SU-DHL-6 (cell line): Measurements from ENCODE around the gene MRPL41.

Experiments
- H2AFZ ChIP-seq: fragments of 200-600 bp; sonication (generic); 2 replicates; pipeline ENCODE4 v1.6.1; 2014; ENCODE audit warnings: low read depth, mild to moderate bottlenecking, moderate library complexity, mixed read lengths, antibody characterized with exemption, low read length; ENCODE audit not compliant: severe bottlenecking
- H3F3A ChIP-seq: fragments of 200-600 bp; shearing (Covaris generic); 2 replicates; pipeline ENCODE4 v1.6.0; 2016; ENCODE audit warnings: antibody characterized with exemption, mild to moderate bottlenecking; ENCODE audit not compliant: insufficient read depth
- H3K27ac ChIP-seq: fragments of 200-600 bp; sonication (generic); 2 replicates; pipeline ENCODE4 v1.5.1; 2016; ENCODE audit warnings: low read depth, mild to moderate bottlenecking, low read length, moderate library complexity, mixed read lengths
- H3K27me3 ChIP-seq: fragments of 200-600 bp; sonication (generic), shearing (Covaris generic); 2 replicates; pipeline ENCODE4 v1.6.0; 2014; ENCODE audit warnings: mild to moderate bottlenecking, low read length
- H3K36me3 ChIP-seq: fragments of 200-600 bp; sonication (generic); 2 replicates; pipeline ENCODE4 v1.6.1; 2014; ENCODE audit warnings: mild to moderate bottlenecking, low read length, mixed read lengths
- H3K4me2 ChIP-seq: fragments of 300-600, 200-600 bp; shearing (Covaris generic), sonication (generic); 2 replicates; pipeline ENCODE4 v1.6.0; 2014; ENCODE audit warnings: low read length, low read depth, mild to moderate bottlenecking; ENCODE audit not compliant: poor library complexity, severe bottlenecking
- H3K4me3 ChIP-seq: fragments of 200-600 bp; sonication (generic); 2 replicates; pipeline ENCODE4 v1.5.1; 2014; ENCODE audit warnings: antibody characterized with exemption, low read length, mild to moderate bottlenecking, mixed read lengths; ENCODE audit not compliant: insufficient read depth, poor library complexity, severe bottlenecking
- H3K79me2 ChIP-seq: fragments of 200-600 bp; sonication (generic); 2 replicates; pipeline ENCODE4 v1.6.1; 2014; ENCODE audit warnings: mild to moderate bottlenecking, low read length, moderate library complexity; ENCODE audit not compliant: insufficient read depth
- H3K9ac ChIP-seq: fragments of 200-600 bp; sonication (generic); 2 replicates; pipeline ENCODE4 v1.7.0; 2014; ENCODE audit warnings: mild to moderate bottlenecking, low read length
- H3K9me2 ChIP-seq: fragments of 200-600 bp; sonication (generic); replicated peaks from 2 replicates; pipeline ENCODE4 v1.6.1; 2014; ENCODE audit warnings: low read length; ENCODE audit not compliant: insufficient read depth
- H3K9me3 ChIP-seq: fragments of 200-600 bp; sonication (generic); 2 replicates; pipeline ENCODE4 v1.6.1; 2014; ENCODE audit warnings: low read length, mixed read lengths; ENCODE audit not compliant: insufficient read depth
- H4K20me1 ChIP-seq: fragments of 200-600 bp; sonication (generic); 2 replicates; pipeline ENCODE4 v1.6.1; 2014; ENCODE audit warnings: low read depth, mild to moderate bottlenecking, antibody characterized with exemption, low read length, moderate library complexity, mixed read lengths
- EZH2phosphoT487 ChIP-seq: fragments of 200-600 bp; sonication (generic), shearing (Covaris generic); conservative IDR thresholded peaks from 2 replicates; pipeline ENCODE4 v1.6.1; 2018; ENCODE audit warnings: mild to moderate bottlenecking, antibody characterized with exemption, low read length, moderate library complexity, mixed read lengths
- TF ChIP-seq, protein P1 (sequence below): fragments of 200-600 bp; sonication (generic); IDR thresholded peaks from one replicate; pipeline ENCODE4 v1.5.1; 2017; ENCODE audit warnings: antibody characterized with exemption, mild to moderate bottlenecking, low read length, moderate library complexity; ENCODE audit not compliant: insufficient read depth, poor library complexity, severe bottlenecking

The MRPL41 gene

DNA sequence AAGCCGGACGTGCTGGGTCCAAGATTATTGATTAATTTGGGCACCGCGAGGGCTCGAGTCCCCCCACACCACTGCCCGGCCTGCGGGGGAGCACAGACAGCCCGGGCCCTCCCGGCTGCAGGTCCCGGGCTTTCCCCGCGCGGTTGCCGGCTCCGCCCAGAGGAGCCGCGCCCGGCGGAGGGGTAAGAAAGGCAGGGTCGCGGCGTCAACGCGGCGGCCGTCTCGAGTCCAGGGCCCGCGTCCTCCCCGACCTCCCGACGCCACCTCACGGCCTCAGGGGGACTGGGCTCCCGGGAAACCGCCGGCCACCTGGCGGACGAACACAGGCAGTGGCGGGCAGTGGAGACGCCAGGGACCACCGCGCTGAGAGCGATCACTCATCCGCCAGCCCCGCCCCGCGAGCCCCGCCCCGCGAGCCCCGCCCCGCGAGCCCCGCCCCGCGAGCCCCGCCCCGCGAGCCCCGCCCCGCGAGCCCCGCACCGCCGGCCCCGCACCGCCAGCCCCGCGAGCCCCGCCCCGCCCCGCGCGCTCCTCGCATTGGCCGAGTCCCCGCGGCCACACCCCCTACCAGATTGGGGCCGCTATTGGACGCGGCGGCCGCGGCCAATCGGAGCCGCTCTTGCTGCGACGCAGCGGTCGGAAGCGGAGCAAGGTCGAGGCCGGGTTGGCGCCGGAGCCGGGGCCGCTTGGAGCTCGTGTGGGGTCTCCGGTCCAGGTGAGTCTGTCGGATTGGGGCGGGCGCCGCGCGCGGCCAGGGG is at the start of gene MRPL41:
TSS of gene MRPL41 (plus strand) at position 616 of the 758 bp plus-strand sequence. CDS start 203 bp downstream, outside the sequence.
- TF ChIP-seq EZH2phosphoT487 = no peak
- TF ChIP-seq, protein P1, sequence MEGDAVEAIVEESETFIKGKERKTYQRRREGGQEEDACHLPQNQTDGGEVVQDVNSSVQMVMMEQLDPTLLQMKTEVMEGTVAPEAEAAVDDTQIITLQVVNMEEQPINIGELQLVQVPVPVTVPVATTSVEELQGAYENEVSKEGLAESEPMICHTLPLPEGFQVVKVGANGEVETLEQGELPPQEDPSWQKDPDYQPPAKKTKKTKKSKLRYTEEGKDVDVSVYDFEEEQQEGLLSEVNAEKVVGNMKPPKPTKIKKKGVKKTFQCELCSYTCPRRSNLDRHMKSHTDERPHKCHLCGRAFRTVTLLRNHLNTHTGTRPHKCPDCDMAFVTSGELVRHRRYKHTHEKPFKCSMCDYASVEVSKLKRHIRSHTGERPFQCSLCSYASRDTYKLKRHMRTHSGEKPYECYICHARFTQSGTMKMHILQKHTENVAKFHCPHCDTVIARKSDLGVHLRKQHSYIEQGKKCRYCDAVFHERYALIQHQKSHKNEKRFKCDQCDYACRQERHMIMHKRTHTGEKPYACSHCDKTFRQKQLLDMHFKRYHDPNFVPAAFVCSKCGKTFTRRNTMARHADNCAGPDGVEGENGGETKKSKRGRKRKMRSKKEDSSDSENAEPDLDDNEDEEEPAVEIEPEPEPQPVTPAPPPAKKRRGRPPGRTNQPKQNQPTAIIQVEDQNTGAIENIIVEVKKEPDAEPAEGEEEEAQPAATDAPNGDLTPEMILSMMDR = peak; percentile 24
- Histone ChIP-seq H3K9me3 (no peaks in the 10 kb centered on the region), H2AFZ (peak within 1 kb of the TSS; percentile 93), H3K9ac (peak within 1 kb of the TSS; percentile 73), H3K79me2 (peaks cover 5% of the 10 kb centered on the region; the same call in 1 of the 2 replicates), H3F3A (peaks cover 17% of the 10 kb centered on the region), H3K27me3 (no peaks in the 10 kb centered on the region), H3K9me2 (no peaks in the 10 kb centered on the region), H4K20me1 (no peaks in the 10 kb centered on the region), H3K4me3 (peak within 1 kb of the TSS; percentile 90), H3K27ac (peak within 1 kb of the TSS; percentile 30), H3K4me2 (peak within 1 kb of the TSS; percentile 77), H3K36me3 (no peaks in the 10 kb centered on the region)

DNA sequence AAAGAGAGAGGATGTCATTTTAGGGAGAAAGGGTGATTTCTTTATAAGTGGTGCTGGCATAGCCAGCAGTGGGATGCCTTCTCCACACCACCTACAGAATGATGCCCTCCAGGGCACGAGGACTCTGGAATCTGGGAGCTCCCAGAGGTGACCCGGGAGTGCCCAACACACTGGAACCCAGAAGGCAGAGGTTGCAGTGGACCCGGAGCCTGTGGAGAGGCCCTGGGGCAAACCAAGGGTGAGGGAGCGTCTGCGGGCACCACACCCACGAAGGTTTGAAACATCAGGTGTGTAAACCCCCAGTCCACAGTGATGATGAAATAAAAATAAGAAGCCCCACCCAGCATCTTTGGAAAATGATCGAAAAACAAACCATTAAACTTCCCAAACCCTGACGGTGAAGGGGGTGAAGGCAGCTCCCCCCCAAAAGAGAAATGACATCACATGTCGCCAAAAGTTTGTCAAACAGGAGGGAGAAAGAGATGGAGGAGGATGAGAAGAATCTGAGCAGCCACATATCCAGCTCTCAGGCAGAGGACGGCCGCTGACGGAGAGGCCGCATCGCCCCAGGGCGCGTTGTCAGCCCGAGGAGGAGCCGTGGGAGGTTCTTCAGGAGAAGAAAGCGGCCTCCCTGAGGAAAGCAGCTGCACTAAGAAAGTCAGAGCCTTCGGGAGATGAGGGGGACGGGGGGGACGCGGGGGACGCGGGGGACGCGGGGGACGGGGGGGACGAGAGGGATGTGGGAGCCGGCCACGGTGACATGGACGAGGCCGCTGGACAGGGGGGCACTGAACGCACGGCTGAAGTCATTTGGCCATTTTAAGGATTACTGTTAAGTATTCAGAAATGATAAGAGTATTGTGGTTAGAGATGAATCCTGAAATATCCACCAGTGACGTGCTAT is 49.4 kb upstream of the MRPL41 start:
- Histone ChIP-seq H3K4me3 (no peak overlapping the region), H3K79me2 (no peaks in the 10 kb centered on the region), H3K9me3 (no peaks in the 10 kb centered on the region), H3K27ac (no peak overlapping the region), H3K36me3 (no peaks in the 10 kb centered on the region), H3K9me2 (no peaks in the 10 kb centered on the region), H4K20me1 (no peaks in the 10 kb centered on the region), H2AFZ (no peak overlapping the region), H3K9ac (no peak overlapping the region), H3K27me3 (no peaks in the 10 kb centered on the region), H3K4me2 (no peak overlapping the region), H3F3A (no peaks in the 10 kb centered on the region)
- TF ChIP-seq EZH2phosphoT487 = no peak
- TF ChIP-seq, protein P1 = no peak

GRCh38 chr9:137504432-137504777 is 47.3 kb upstream of the MRPL41 start:
- Histone ChIP-seq H4K20me1 (no peaks in the 10 kb centered on the region), H3K79me2 (no peaks in the 10 kb centered on the region), H3K27ac (no peak overlapping the region), H2AFZ (no peak overlapping the region), H3K9me3 (no peaks in the 10 kb centered on the region), H3K36me3 (no peaks in the 10 kb centered on the region), H3K9ac (no peak overlapping the region), H3K4me3 (no peak overlapping the region), H3K4me2 (no peak overlapping the region), H3K9me2 (no peaks in the 10 kb centered on the region), H3K27me3 (no peaks in the 10 kb centered on the region), H3F3A (no peaks in the 10 kb centered on the region; the same call in 1 of the 2 replicates)
- no peak for TF ChIP-seq EZH2phosphoT487
- TF ChIP-seq, protein P1 = no peak
